HG03558 (cell line): ENCODE measurements around the gene RNF111.

Experiments
- ATAC-seq: cut with Tn5 transposase; IDR thresholded peaks from one replicate; pipeline ENCODE4 v1.9.1; 2021; ENCODE audit warnings: moderate number of reproducible peaks; ENCODE audit not compliant: unreplicated experiment; ENCODE audit errors: extremely low read depth

Gene RNF111

GRCh38 chr15:58987491-58988005 is at the start of gene RNF111:
TSS of gene RNF111 (plus strand) at chr15:58987663. CDS start at chr15:59030823, 43,160 bp downstream.
- ATAC-seq, result peak; percentile 38

GRCh38 chr15:58947179-58947578 is 40.3 kb upstream of the RNF111 start:
- no peak for ATAC-seq

GRCh38 chr15:58951388-58952007 is 36.0 kb upstream of the RNF111 start:
- no peak for ATAC-seq

GRCh38 chr15:58952751-58953150 is 34.7 kb upstream of the RNF111 start:
- ATAC-seq, result no peak

- ATAC-seq, result no peak
Measured at GRCh38 chr15:58957101-58957973, 30.1 kb upstream of the RNF111 start.

- no peak for ATAC-seq
Measured at GRCh38 chr15:58958811-58959210, 28.7 kb upstream of the RNF111 start.

GRCh38 chr15:58962136-58962535 is 25.3 kb upstream of the RNF111 start:
- ATAC-seq, result no peak

- no peak for ATAC-seq
Measured at GRCh38 chr15:58962662-58963565, 24.5 kb upstream of the RNF111 start.

GRCh38 chr15:58966698-58967097 is 20.8 kb upstream of the RNF111 start:
- ATAC-seq, result no peak

- no peak for ATAC-seq
Measured at GRCh38 chr15:58967479-58967878, 20.0 kb upstream of the RNF111 start.

GRCh38 chr15:58977887-58978286 is 9.6 kb upstream of the RNF111 start:
- no peak for ATAC-seq

- ATAC-seq, result no peak
Measured at GRCh38 chr15:58980351-58980939, 7.0 kb upstream of the RNF111 start.

GRCh38 chr15:58981808-58982475 is 5.5 kb upstream of the RNF111 start:
- no peak for ATAC-seq

- no peak for ATAC-seq
Measured at GRCh38 chr15:58983261-58983660, 4.2 kb upstream of the RNF111 start.

GRCh38 chr15:58985443-58985842 is 2.0 kb upstream of the RNF111 start:
- no peak for ATAC-seq

GRCh38 chr15:58987036-58987435 is 427 bp upstream of the RNF111 start:
- no peak for ATAC-seq

GRCh38 chr15:58988006-58988785 is 733 bp downstream of the RNF111 start:
- ATAC-seq, result peak; percentile 15

GRCh38 chr15:58992181-58992580 is 4.7 kb downstream of the RNF111 start:
- no peak for ATAC-seq
